Hepatocyte (in vitro differentiated cells): Measurements from ENCODE around the gene HPS3. TPM values are rescaled to one million over a fixed set of nuclear protein-coding genes. Genes with fewer than 3 reads are reported as not detected.

ENCODE experiments used
- DNase-seq: peaks from one replicate; pipeline ENCODE4 v3.0.0-alpha.2; 2016; ENCODE audit warnings: low spot score
- H2AFZ ChIP-seq: fragments of 200-600 bp; sonication (generic); 2 replicates; pipeline ENCODE4 v1.6.0; 2016; ENCODE audit warnings: antibody characterized with exemption, mild to moderate bottlenecking
- H3K27ac ChIP-seq: fragments of 200-600 bp; sonication (generic); 2 replicates; pipeline ENCODE4 v1.5.1; 2016; ENCODE audit warnings: mild to moderate bottlenecking
- H3K27me3 ChIP-seq: fragments of 200-600 bp; sonication (generic); 2 replicates; pipeline ENCODE4 v1.6.1; 2016
- H3K36me3 ChIP-seq: fragments of 200-600 bp; sonication (generic); replicated peaks from 2 replicates; pipeline ENCODE4 v1.5.1; 2016; ENCODE audit warnings: low read depth; ENCODE audit not compliant: insufficient read depth
- H3K4me1 ChIP-seq: fragments of 200-600 bp; sonication (generic); 2 replicates; pipeline ENCODE4 v1.5.1; 2016; ENCODE audit warnings: mild to moderate bottlenecking, moderate library complexity; ENCODE audit not compliant: insufficient read depth
- H3K4me2 ChIP-seq: fragments of 200-600 bp; sonication (generic); 2 replicates; pipeline ENCODE4 v1.6.0; 2016
- H3K4me3 ChIP-seq: fragments of 200-600 bp; sonication (generic); 2 replicates; pipeline ENCODE4 v1.5.1; 2016; ENCODE audit warnings: mild to moderate bottlenecking
- H3K79me2 ChIP-seq: fragments of 200-600 bp; sonication (generic); 2 replicates; pipeline ENCODE4 v1.6.0; 2017; ENCODE audit warnings: mild to moderate bottlenecking
- H3K9me2 ChIP-seq: fragments of 200-600 bp; sonication (generic); replicated peaks from 2 replicates; pipeline ENCODE4 v1.6.0; 2017; ENCODE audit warnings: mild to moderate bottlenecking; ENCODE audit not compliant: insufficient read depth
- H3K9me3 ChIP-seq: fragments of 200-600 bp; sonication (generic); 2 replicates; pipeline ENCODE4 v1.5.1; 2016; ENCODE audit warnings: low read depth, mild to moderate bottlenecking
- H4K20me1 ChIP-seq: fragments of 200-600 bp; sonication (generic); 2 replicates; pipeline ENCODE4 v1.6.0; 2016; ENCODE audit warnings: mild to moderate bottlenecking; ENCODE audit not compliant: insufficient read depth, poor library complexity, severe bottlenecking
- CTCF ChIP-seq: fragments of 200-600 bp; sonication (generic); IDR thresholded peaks from 2 replicates; pipeline ENCODE4 v1.5.1; 2016; ENCODE audit warnings: antibody characterized with exemption, mild to moderate bottlenecking; ENCODE audit not compliant: poor library complexity
- EZH2 ChIP-seq: fragments of 200-600 bp; sonication (generic); IDR thresholded peaks from 2 replicates; pipeline ENCODE4 v1.6.1; 2016; ENCODE audit warnings: antibody characterized with exemption, mild to moderate bottlenecking, borderline replicate concordance
- EZH2phosphoT487 ChIP-seq: fragments of 200-600 bp; sonication (generic); IDR thresholded peaks from one replicate; pipeline ENCODE4 v1.6.1; 2018; ENCODE audit warnings: antibody characterized with exemption, mild to moderate bottlenecking, low read depth, moderate library complexity; ENCODE audit not compliant: unreplicated experiment, severe bottlenecking
- WGBS: methylation state at CpG from one replicate; pipeline ENCODE4 v1.1.6; 2016; ENCODE audit warnings: low lambda C conversion rate; ENCODE audit errors: missing lambda C conversion rate; 5-methylcytosine and 5-hydroxymethylcytosine counted together
- polyA plus RNA-seq: library from polyadenylated mRNA; unstranded; fragments of >200 nt; fragmentation: Nextera tagmentation; extraction: Ambion mirVana; gene quantifications from 2 replicates; pipeline ENCODE4 v1.2.1, GENCODE V29; 2016
- total RNA-seq: library from RNA; depleted of rRNA; stranded (reverse); fragments of >200 nt; gene quantifications from 2 replicates; pipeline ENCODE4 v1.2.3, GENCODE V29; 2014

Gene HPS3
- total and polyA plus RNA-seq, 2 experiments from 2014 or later: 14.1 to 24.2 TPM

GRCh38 chr3:149212386-149212785 is 82.9 kb downstream of the HPS3 start:
- WGBS: 57% methylated on average over 1 of the region's 1 CpG
- Histone ChIP-seq H2AFZ (no peak overlapping the region), H3K4me1 (peaks cover 15% of the 10 kb centered on the region)

GRCh38 chr3:149214702-149215101 is 85.3 kb downstream of the HPS3 start:
- no peak overlapping the region for H2AFZ ChIP-seq
- no peaks in the 10 kb centered on the region for H3K9me2 ChIP-seq
- H3K27ac ChIP-seq: peak overlapping the region; percentile 36
- no peak overlapping the region for H3K4me3 ChIP-seq
- H3K4me2 ChIP-seq: peak overlapping the region; percentile 49
- no peaks in the 10 kb centered on the region for H3K79me2 ChIP-seq
- H3K27me3 ChIP-seq: no peaks in the 10 kb centered on the region
- peak; percentile 40 for DNase-seq
- H3K9me3 ChIP-seq: no peaks in the 10 kb centered on the region
- H4K20me1 ChIP-seq: no peaks in the 10 kb centered on the region
- WGBS: 43% methylated on average over 1 of the region's 1 CpG
- H3K36me3 ChIP-seq: no peaks in the 10 kb centered on the region
- no peak for TF ChIP-seq EZH2phosphoT487
- no peak for TF ChIP-seq EZH2
- no peak for TF ChIP-seq CTCF
- peaks cover 15% of the 10 kb centered on the region for H3K4me1 ChIP-seq

More at GRCh38 chr3:149212386-149212785, 82.9 kb downstream of the HPS3 start:
- TF ChIP-seq CTCF: no peak
- no peak for TF ChIP-seq EZH2
- no peak for TF ChIP-seq EZH2phosphoT487
- Histone ChIP-seq H3K36me3 (no peaks in the 10 kb centered on the region), H4K20me1 (no peaks in the 10 kb centered on the region), H3K9me2 (no peaks in the 10 kb centered on the region), H3K4me3 (no peak overlapping the region), H3K4me2 (no peak overlapping the region), H3K9me3 (no peaks in the 10 kb centered on the region), H3K27me3 (no peaks in the 10 kb centered on the region), H3K79me2 (no peaks in the 10 kb centered on the region), H3K27ac (no peak overlapping the region)
- no peak for DNase-seq

- no peak for TF ChIP-seq EZH2
- no peak for TF ChIP-seq CTCF
- TF ChIP-seq EZH2phosphoT487: no peak
- Histone ChIP-seq H3K27me3 (no peaks in the 10 kb centered on the region), H3K4me3 (no peak overlapping the region), H3K79me2 (no peaks in the 10 kb centered on the region), H3K4me2 (peak overlapping the region; percentile 12), H4K20me1 (no peaks in the 10 kb centered on the region), H2AFZ (no peak overlapping the region), H3K36me3 (no peaks in the 10 kb centered on the region), H3K27ac (peak overlapping the region; percentile 36), H3K4me1 (peaks cover 15% of the 10 kb centered on the region), H3K9me2 (no peaks in the 10 kb centered on the region), H3K9me3 (no peaks in the 10 kb centered on the region)
- WGBS: 71% methylated on average over 2 of the region's 2 CpGs
- no peak for DNase-seq
Observed at GRCh38 chr3:149215515-149215914, 86.1 kb downstream of the HPS3 start.

GRCh38 chr3:149216193-149216869 is 86.9 kb downstream of the HPS3 start:
- no peaks in the 10 kb centered on the region for H3K79me2 ChIP-seq
- H3K9me2 ChIP-seq: no peaks in the 10 kb centered on the region
- no peak overlapping the region for H3K4me3 ChIP-seq
- peak overlapping the region; percentile 12 for H3K4me2 ChIP-seq
- H3K36me3 ChIP-seq: no peaks in the 10 kb centered on the region
- no peak for DNase-seq
- H3K9me3 ChIP-seq: no peaks in the 10 kb centered on the region
- no peak for TF ChIP-seq CTCF
- TF ChIP-seq EZH2phosphoT487: no peak
- no peak for TF ChIP-seq EZH2
- no peak overlapping the region for H2AFZ ChIP-seq
- no peaks in the 10 kb centered on the region for H3K27me3 ChIP-seq
- H3K27ac ChIP-seq: no peak overlapping the region
- no peaks in the 10 kb centered on the region for H4K20me1 ChIP-seq
- WGBS: 68% methylated on average over 4 of the region's 4 CpGs
- H3K4me1 ChIP-seq: peaks cover 15% of the 10 kb centered on the region
